ENCODE results near the gene KLF6.

DNA sequence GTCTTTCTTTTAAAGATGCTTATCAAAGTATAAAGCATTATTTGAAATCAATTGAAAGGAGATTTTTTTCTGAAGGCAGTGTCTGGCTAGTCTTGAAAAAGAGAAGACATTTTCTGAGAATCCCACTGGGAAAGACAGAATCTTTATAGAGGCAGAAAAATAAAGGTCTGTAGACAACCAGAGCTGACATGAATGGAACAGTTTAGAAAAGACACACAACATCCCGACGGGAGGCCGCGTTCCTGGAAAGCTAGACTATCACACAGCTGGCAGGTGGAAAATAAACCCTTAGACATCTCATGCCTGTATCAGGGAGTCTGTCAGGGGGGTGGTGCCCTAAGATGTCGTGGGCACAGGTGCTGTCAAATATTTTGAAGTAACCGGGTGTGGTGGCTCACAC lies 48.0 kb upstream of the KLF6 start:
- TF ChIP-seq, protein P1, sequence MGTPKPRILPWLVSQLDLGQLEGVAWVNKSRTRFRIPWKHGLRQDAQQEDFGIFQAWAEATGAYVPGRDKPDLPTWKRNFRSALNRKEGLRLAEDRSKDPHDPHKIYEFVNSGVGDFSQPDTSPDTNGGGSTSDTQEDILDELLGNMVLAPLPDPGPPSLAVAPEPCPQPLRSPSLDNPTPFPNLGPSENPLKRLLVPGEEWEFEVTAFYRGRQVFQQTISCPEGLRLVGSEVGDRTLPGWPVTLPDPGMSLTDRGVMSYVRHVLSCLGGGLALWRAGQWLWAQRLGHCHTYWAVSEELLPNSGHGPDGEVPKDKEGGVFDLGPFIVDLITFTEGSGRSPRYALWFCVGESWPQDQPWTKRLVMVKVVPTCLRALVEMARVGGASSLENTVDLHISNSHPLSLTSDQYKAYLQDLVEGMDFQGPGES (IDR thresholded peaks at IDR 0.05; ENCODE audit: low read depth, low read length) = no peak
- TF ChIP-seq, protein P2, sequence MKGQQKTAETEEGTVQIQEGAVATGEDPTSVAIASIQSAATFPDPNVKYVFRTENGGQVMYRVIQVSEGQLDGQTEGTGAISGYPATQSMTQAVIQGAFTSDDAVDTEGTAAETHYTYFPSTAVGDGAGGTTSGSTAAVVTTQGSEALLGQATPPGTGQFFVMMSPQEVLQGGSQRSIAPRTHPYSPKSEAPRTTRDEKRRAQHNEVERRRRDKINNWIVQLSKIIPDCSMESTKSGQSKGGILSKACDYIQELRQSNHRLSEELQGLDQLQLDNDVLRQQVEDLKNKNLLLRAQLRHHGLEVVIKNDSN (IDR thresholded peaks at IDR 0.05; ENCODE audit: borderline replicate concordance, low read depth) = no peak
- no peak for TF ChIP-seq CHD2 (IDR thresholded peaks at IDR 0.05; ENCODE audit: low read length, partially characterized antibody)

Data from SK-N-SH (cell line).